Renal cortical epithelial cell (primary cell): Measurements from ENCODE around the gene VEZT. TPM values are rescaled to one million over a fixed set of nuclear protein-coding genes. Genes with fewer than 3 reads are reported as not detected.
"Not testable (repeated sequence)": the region's sequence is repeated elsewhere in the genome, so short reads cannot be mapped to it uniquely, and the experiment has no call there.

ENCODE experiments used
- DNase-seq: peaks from one replicate; pipeline ENCODE4 v3.0.0-alpha.2; 2011; ENCODE audit warnings: low read depth
- total RNA-seq: library from RNA; depleted of rRNA; stranded (reverse); fragments of >200 nt; gene quantifications from 2 replicates; pipeline ENCODE4 v1.2.3, GENCODE V29; 2014

VEZT gene
- total RNA-seq, 1 donor from 2014 or later, result 156 TPM

DNA sequence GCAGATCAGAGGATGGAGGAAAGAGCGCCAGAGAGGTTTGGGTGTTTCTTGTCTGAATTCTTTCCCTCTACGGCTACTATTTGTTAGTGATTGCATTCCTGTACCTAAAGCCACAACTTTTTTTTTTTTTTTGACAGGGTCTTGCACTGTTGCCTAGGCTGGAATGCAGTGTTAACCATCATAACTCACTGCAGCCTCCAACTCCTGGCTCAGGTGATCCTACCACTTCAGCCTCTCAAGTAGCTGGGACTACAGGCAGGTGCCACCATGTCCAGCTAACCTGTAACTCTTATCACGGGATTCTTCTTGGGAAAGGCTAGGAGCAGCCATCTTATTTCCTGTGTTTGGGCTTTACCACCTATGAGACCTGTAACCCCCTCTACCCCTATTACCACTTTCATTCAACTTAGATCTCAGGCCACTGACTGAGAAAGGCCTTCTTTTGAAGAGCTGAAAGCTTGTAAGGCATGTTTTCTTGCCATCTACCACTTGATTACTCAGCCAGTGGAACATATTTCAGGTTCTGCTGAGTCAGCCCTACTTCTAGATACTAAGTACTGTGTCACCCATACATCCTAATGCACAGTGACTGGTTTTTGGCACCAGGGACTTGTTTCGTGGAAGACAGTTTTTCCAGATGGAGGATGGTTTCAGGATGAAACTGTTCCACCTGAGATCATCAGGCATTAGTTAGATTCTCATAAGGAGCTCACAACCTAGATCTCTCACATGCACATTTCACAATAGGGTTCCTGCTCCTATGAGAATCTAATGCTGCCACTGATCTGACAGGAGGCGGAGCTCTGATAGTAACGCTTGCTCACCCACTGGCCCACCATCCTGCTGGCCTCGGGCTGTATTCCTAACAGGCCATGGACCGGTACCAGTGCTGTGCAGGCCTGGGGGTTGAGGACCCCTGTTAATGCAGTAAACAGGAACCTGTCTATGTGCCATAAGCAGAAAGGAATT lies 6.9 kb downstream of the VEZT start:
- DNase-seq, result peak; percentile 58

DNA sequence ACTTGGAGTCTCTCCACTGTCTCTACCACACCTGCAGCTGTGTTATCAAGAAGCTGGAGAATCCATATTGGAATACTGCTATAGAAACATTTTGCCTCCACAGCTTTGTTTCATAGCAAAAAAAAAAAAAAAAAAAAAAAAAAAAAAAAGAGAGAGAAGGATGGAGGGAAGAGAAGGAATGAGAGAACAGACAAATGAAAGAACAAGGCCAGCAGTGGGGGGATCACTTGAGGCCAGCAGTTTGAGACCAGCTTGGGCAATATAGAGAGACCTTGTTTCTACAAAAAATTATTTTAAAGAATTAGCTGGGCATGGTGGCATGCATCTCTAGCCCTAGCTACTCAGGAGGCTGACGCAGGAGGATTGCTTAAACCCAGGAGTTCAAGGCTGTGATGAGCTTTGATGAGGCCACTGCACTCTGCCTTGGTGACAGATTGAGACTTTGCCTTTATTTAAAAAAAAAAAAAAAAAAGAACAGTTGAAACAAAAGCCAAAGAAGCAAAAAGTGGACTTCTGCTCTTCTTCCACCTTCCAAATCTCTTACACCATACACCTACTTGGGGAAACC lies 8.1 kb downstream of the VEZT start:
- no peak for DNase-seq

DNA sequence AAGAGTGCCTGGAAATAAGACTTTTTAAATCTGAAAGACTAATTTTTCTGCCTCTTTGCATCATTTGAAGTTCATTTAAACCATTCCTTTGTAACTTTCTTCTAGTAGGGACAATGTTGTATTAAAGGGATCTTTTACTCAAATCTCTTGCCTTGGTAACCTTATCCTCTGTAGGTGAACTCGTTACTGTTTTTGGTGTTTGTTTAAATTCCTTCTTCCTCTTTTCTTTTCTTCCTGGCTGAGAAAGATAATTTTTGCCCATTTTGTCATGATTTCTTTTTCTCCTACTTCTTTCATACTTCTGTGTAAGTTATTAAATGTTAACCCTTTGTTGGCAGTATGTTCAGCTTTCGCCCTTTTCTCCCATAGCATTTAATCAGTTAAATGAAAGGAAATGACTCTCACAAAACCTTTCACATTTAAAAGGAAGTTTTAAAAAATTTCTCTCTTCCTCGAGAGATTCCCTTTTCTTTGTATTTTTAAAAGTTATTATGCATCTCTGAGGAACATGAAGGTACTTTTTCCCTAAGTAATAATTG lies 10.3 kb downstream of the VEZT start:
- DNase-seq, result no peak

- no peak for DNase-seq
Observed at GRCh38 chr12:95228617-95229016, 11.0 kb downstream of the VEZT start.

DNA sequence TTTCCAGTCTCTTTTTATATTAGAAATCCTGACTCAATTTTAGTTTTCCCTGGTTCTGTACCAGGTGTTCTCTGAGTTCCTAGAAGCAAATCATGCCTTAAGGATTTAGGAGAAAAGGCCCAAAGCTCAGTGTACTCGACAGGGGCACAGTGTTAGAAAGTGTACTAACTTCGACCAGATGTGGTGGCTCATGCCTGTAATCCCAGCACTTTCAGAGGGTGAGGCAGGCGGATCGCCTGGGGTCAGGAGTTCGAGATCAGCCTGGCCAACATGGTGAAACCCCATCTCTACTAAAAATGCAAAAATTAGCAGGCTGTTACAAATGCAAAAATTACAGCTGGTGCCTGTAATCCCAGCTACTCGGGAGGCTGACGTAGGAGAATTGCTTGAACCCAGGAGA lies 12.0 kb downstream of the VEZT start:
- no peak for DNase-seq

DNA sequence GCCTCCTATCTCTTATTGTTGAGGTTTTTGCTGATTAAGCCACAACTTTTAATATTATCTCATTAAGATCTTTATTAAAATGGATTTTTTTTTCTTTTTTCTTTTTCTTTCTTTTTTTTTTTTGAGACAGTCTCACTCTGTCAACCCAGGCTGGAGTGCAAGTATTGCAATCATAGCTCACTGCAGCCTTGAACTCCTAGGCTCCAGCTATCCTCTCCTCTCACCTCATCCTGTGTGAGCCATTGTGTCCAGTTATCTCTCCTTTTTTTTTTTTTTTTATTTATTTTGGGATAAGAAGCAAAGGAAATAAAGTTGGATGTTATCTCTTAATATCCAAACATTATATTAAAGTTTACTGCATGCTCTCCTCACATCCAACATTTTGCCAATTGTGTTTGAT lies 12.7 kb downstream of the VEZT start:
- no peak for DNase-seq

GRCh38 chr12:95231190-95231589 lies 13.6 kb downstream of the VEZT start:
- peak; percentile 25 for DNase-seq

- not testable (repeated sequence) for DNase-seq
Observed at GRCh38 chr12:95234187-95234586, 16.6 kb downstream of the VEZT start.

DNA sequence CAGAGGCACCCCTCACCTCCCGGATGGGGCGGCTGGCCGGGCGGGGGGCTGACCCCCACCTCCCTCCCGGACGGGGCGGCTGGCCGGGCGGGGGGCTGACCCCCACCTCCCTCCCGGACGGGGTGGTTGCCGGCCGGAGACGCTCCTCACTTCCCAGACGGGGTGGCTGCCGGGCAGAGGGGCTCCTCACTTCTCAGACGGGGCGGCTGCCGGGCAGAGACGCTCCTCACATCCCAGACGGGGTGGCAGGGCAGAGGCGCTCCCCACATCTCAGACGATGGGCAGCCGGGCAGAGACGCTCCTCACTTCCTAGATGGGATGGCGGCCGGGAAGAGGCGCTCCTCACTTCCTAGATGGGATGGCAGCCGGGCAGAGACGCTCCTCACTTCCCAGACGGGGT lies 18.0 kb downstream of the VEZT start:
- DNase-seq, result not testable (repeated sequence)

- DNase-seq, result peak; percentile 43
Observed at GRCh38 chr12:95237315-95237714, 19.7 kb downstream of the VEZT start.

DNA sequence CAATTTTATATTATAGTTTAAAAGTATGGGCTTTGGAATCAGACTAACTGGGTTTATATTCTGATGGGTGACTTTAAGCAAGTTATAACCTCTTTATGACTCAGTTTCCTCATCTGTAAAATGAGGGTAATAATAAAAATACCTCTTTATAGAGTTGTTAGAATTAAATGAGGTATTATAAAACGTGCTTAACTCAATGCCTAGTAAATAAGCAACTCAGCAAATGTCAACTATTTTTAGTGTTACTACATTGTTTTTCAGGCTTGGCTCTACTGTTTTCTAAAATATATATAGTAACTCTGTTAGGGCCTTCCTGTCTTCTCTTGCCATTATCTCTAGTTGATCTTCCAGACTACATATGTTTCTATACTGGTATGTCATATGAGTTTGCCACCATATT lies 20.5 kb downstream of the VEZT start:
- DNase-seq, result no peak

DNA sequence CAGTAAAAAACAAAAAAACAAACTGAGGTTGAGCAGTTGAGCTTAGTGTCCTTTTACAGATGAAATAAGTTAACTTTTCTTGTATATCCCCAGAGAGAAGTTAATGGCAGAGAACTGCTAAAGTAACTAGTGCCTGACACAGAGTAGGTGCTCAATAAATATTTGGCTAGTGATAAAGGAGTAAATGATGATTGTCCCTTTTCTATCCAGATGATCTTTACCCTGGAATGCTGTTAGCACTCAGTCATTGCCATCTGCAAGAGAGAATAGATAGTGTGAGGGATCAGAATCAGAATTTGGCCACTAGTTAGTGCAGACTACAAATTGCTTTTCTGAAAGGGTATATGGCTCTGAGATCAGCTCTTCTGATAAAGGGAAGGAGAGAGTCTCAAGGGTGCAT lies 21.6 kb downstream of the VEZT start:
- DNase-seq, result no peak

GRCh38 chr12:95239835-95240234 lies 22.2 kb downstream of the VEZT start:
- DNase-seq, result not testable (repeated sequence)

- no peak for DNase-seq
Observed at GRCh38 chr12:95240556-95240955, 22.9 kb downstream of the VEZT start.

DNA sequence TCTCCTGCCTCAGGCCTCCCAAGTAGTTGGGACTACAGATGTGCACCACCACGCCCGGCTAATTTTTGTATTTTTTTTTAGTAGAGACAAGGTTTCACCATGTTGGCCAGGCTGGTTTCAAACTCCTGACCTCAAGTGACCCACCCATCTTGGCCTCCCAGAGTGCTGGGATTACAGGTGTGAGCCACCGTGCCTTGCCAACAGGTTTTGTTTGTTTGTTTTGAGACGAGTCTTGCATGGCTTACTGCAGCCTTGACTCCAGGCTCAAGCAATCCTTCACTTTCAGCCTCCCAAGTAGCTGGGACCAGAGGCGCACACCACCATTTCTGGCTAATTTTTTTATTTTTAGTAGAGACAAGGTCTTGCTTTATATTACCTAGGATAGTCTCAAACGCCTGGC lies 23.5 kb downstream of the VEZT start:
- not testable (repeated sequence) for DNase-seq

DNA sequence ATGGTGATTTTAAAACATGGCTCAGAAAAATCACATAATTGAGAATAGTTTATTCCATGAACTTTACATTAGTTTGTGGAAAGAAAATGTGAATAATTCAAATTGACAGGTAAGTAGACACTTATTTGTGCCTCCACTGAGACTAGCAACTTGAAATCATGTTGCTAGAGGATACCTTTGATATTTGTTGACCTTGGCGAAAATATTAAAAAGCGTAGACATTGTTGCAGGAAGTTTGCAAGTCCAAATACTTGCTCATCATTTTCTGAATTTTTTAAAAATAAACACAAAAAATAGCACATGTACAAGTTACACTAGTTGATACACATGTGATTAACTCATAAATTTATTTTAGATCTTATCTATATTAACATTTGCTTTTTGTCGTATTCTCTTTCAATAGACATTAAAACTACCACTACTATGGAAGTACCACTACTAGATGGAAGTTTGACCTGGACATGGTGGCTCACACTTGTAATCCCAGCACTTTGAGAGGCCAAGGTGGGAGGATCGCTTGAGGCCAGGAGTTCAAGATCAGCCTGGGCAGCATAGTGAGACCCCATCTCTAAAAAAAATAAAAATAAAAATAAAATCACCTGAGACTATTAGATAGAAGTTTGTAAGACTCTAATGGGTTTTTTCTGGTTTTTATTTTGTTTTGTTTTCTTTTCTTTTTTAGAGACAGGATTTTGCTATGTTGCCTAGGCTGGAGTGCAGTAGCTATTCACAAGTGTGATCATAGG lies 24.3 kb downstream of the VEZT start:
- DNase-seq, result no peak

DNA sequence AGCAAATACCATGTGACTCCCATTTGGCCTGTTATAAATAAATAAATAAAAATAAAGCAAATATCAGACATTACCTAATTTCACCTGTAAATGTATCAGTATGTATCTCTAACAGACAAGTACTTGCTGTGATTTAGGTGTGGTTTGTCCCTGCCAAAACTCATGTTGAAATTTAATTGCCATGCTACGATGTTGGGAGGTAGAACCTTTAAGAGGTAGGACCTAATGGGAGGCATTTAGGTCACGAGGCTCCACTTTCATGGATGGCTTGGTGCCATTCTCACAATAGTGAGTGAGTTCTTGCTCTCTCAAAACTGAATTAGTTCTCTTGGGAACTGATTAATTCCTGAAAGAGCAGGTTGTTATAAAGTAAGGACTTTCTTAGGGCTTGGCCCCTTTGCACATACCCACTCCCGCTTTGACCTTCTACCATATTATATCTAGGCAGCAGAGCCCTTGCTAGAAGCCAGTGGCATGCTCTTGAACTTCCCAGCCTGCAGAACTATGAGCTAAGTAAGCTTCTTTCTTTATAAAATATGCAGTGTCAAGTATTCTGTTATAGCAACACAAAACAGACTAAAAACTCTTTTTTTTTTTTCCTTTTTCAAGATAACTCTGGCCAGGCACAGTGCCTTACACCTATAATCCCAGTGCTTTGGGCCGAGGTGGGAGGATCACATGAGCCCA lies 26.0 kb downstream of the VEZT start:
- DNase-seq, result no peak

DNA sequence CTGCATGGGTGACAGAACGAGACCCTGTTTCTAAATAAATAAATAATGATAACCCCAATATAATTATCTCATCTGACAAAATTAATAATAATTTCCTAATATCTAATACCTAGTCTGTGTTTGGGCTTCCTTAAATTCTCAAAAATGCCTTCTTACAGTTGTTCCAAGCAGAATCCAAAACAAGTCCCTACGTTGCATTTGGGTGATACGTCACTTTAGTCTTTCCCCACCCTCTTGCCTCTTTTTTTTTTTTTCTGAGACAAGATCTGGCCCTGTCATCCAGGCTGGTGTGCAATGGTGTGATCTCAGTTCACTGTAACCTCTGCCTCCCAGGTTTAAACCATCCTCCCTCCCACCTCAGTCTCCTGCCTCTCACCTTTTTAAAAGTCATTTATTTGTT lies 26.7 kb downstream of the VEZT start:
- DNase-seq, result no peak

DNA sequence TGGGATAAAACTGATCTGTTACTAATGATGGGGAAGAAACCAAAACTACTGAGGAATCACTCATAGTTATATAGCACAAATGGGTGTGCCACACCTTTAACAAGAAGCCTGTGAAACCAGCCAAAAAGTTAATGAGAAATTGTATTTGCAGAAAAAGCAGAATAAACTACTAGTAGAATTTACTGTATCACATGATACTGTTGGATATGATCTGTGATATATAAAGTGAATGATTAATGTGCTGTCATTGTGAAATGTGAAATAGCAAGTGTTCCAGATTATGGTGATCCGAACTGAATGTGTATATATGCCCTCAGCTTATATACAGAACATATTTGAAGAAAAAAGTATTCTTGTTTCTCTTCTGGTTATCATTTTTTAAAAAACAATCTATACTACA lies 30.5 kb downstream of the VEZT start:
- no peak for DNase-seq

GRCh38 chr12:95248604-95249360 lies 31.2 kb downstream of the VEZT start:
- DNase-seq, result no peak

GRCh38 chr12:95253386-95253785 lies 35.8 kb downstream of the VEZT start:
- no peak for DNase-seq
